ENCODE results near the gene STK10. TPM values are rescaled to one million over a fixed set of nuclear protein-coding genes. Genes with fewer than 3 reads are reported as not detected.

Gene STK10
- total and polyA plus RNA-seq, 4 donors = 2.8 to 21.7 (median 7.7) TPM

DNA sequence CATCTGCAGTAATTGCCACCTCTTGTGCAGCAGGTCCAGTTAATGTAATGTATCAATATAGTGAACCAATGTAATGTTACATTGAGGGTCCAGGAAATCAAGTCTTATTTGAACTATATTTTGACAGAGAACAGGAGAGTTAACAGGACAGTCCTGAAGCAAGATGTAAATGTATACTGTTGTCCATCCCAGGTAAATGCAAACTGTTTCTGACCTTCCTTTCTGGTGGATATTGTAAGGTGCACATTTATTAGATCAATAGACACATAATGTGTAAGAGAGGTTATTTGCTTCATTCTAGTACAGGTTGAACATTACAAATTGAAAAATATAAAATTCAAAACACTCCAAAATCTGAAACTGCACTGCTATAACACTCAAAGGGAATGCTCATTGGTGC, 158.1 kb downstream of the STK10 start:
- Histone ChIP-seq H3K27ac (ENCODE audit: low read depth in 1 of 2, low read length in 2 of 2) (no peak overlapping the region), H3K9me3 (ENCODE audit: control insufficient read depth in 4 of 4, low read length in 3 of 4) (no peaks in the 10 kb centered on the region), H3K4me3 (ENCODE audit: low read depth in 1 of 3, low read length in 3 of 3) (no peak overlapping the region), H3K4me1 (ENCODE audit: control insufficient read depth in 4 of 4, insufficient read depth in 4 of 4, low read length in 3 of 4) (peaks cover 0 to 7% (median 5%) of the 10 kb centered on the region in 4 donors), H3K9ac (ENCODE audit: low read depth in 1 of 2, low read length in 2 of 2) (no peak overlapping the region), H3K36me3 (ENCODE audit: control insufficient read depth in 4 of 4, insufficient read depth in 3 of 4, low read depth in 1 of 4, low read length in 3 of 4) (no peaks in the 10 kb centered on the region), H3K27me3 (ENCODE audit: control insufficient read depth in 4 of 4, insufficient read depth in 4 of 4, low read length in 3 of 4) (no peaks in the 10 kb centered on the region)
- TF ChIP-seq, protein P1, sequence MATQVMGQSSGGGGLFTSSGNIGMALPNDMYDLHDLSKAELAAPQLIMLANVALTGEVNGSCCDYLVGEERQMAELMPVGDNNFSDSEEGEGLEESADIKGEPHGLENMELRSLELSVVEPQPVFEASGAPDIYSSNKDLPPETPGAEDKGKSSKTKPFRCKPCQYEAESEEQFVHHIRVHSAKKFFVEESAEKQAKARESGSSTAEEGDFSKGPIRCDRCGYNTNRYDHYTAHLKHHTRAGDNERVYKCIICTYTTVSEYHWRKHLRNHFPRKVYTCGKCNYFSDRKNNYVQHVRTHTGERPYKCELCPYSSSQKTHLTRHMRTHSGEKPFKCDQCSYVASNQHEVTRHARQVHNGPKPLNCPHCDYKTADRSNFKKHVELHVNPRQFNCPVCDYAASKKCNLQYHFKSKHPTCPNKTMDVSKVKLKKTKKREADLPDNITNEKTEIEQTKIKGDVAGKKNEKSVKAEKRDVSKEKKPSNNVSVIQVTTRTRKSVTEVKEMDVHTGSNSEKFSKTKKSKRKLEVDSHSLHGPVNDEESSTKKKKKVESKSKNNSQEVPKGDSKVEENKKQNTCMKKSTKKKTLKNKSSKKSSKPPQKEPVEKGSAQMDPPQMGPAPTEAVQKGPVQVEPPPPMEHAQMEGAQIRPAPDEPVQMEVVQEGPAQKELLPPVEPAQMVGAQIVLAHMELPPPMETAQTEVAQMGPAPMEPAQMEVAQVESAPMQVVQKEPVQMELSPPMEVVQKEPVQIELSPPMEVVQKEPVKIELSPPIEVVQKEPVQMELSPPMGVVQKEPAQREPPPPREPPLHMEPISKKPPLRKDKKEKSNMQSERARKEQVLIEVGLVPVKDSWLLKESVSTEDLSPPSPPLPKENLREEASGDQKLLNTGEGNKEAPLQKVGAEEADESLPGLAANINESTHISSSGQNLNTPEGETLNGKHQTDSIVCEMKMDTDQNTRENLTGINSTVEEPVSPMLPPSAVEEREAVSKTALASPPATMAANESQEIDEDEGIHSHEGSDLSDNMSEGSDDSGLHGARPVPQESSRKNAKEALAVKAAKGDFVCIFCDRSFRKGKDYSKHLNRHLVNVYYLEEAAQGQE (IDR thresholded peaks at IDR 0.05) = no peak
- TF ChIP-seq, protein P2, sequence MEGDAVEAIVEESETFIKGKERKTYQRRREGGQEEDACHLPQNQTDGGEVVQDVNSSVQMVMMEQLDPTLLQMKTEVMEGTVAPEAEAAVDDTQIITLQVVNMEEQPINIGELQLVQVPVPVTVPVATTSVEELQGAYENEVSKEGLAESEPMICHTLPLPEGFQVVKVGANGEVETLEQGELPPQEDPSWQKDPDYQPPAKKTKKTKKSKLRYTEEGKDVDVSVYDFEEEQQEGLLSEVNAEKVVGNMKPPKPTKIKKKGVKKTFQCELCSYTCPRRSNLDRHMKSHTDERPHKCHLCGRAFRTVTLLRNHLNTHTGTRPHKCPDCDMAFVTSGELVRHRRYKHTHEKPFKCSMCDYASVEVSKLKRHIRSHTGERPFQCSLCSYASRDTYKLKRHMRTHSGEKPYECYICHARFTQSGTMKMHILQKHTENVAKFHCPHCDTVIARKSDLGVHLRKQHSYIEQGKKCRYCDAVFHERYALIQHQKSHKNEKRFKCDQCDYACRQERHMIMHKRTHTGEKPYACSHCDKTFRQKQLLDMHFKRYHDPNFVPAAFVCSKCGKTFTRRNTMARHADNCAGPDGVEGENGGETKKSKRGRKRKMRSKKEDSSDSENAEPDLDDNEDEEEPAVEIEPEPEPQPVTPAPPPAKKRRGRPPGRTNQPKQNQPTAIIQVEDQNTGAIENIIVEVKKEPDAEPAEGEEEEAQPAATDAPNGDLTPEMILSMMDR (IDR thresholded peaks at IDR 0.05; ENCODE audit: low read depth, low read length, missing input control) = no peak
- TF ChIP-seq, protein P3, sequence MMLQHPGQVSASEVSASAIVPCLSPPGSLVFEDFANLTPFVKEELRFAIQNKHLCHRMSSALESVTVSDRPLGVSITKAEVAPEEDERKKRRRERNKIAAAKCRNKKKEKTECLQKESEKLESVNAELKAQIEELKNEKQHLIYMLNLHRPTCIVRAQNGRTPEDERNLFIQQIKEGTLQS (IDR thresholded peaks at IDR 0.05) = no peak
- TF ChIP-seq, protein P4, sequence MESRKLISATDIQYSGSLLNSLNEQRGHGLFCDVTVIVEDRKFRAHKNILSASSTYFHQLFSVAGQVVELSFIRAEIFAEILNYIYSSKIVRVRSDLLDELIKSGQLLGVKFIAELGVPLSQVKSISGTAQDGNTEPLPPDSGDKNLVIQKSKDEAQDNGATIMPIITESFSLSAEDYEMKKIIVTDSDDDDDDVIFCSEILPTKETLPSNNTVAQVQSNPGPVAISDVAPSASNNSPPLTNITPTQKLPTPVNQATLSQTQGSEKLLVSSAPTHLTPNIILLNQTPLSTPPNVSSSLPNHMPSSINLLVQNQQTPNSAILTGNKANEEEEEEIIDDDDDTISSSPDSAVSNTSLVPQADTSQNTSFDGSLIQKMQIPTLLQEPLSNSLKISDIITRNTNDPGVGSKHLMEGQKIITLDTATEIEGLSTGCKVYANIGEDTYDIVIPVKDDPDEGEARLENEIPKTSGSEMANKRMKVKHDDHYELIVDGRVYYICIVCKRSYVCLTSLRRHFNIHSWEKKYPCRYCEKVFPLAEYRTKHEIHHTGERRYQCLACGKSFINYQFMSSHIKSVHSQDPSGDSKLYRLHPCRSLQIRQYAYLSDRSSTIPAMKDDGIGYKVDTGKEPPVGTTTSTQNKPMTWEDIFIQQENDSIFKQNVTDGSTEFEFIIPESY (IDR thresholded peaks at IDR 0.05) = no peak
- TF ChIP-seq YY1 (IDR thresholded peaks at IDR 0.05) (no peak), RXRA (IDR thresholded peaks at IDR 0.05) (no peak), JUND (IDR thresholded peaks at IDR 0.05) (no peak), TAF1 (conservative IDR thresholded peaks at IDR 0.05) (no peak), RAD21 (IDR thresholded peaks at IDR 0.05) (no peak), FOXA1 (IDR thresholded peaks at IDR 0.05) (no peak), FOXA2 (IDR thresholded peaks at IDR 0.05) (no peak), EGR1 (IDR thresholded peaks at IDR 0.05; ENCODE audit: low read depth in 2 of 2) (no peak), HNF4G (IDR thresholded peaks at IDR 0.05) (no peak), GABPA (IDR thresholded peaks at IDR 0.05 in 1 of 2, conservative IDR thresholded peaks at IDR 0.05 in 1 of 2) (no peak), HNF4A (conservative IDR thresholded peaks at IDR 0.05) (no peak), SP1 (IDR thresholded peaks at IDR 0.05) (no peak), NR2F2 (IDR thresholded peaks at IDR 0.05) (no peak)
- TF ChIP-seq, protein P5, sequence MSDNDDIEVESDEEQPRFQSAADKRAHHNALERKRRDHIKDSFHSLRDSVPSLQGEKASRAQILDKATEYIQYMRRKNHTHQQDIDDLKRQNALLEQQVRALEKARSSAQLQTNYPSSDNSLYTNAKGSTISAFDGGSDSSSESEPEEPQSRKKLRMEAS (IDR thresholded peaks at IDR 0.05) = no peak
- no peak for DNase-seq (ENCODE audit: low spot score)
